CD4-positive, alpha-beta T cell treated with Interleukin-12 subunit alpha and Interleukin-12 subunit beta, for 1 hour (primary cell): Measurements from ENCODE around the gene DNAJC1.
"Not testable (repeated sequence)": the region's sequence is repeated elsewhere in the genome, so short reads cannot be mapped to it uniquely, and the experiment has no call there.

ENCODE experiments used
- DNase-seq: peaks from one replicate; pipeline ENCODE4 v3.0.0-alpha.2; 2020

DNAJC1 gene

DNA sequence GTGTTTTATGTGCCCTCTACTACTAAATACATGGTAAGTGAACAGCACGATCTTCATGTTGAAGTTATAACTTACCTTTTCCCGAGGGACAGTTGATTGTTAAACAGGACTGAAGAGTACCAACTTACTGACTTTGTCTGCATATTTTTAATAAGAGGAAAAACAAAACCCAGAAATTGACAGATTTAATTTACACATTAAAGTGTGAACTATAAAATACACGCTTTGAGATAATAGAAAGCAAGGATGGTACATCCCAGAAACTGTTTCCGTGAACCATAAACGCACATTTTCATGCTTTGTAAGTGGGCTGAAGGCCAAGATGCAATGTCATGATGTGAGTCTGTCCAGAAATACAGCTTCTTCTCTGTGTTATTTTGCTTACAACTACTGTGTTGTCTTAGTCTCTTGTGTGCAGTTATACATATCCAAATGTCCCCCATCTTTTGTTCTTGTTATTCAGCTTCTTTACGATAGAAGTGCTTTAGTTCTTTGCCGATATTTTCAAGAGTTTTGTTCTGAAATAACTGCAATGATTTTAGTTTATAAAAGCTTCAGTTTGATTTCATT, 279.4 kb downstream of the DNAJC1 start:
- no peak for DNase-seq

GRCh38 chr10:21722209-21722608, 281.3 kb downstream of the DNAJC1 start:
- no peak for DNase-seq

GRCh38 chr10:21721000-21721665, 282.4 kb downstream of the DNAJC1 start:
- no peak for DNase-seq

DNA sequence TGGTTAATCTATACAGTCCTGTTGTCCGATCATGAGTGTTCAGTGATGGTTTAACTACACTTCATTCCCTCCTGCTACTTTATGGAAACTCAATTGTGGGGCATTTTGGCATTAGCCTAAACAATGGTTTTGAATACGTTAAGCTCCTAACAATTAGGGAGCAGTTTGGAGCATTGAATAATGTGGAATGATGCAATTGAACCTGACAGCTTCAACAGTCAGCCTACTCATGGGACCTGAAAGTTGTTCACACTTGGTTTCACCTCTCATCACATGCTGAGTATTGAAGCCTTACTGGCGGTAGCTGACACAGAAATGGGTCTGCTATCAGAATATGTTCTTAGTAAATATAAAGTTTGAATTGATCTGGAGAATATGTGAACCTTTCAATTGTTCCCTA, 283.4 kb downstream of the DNAJC1 start:
- DNase-seq, result no peak

DNA sequence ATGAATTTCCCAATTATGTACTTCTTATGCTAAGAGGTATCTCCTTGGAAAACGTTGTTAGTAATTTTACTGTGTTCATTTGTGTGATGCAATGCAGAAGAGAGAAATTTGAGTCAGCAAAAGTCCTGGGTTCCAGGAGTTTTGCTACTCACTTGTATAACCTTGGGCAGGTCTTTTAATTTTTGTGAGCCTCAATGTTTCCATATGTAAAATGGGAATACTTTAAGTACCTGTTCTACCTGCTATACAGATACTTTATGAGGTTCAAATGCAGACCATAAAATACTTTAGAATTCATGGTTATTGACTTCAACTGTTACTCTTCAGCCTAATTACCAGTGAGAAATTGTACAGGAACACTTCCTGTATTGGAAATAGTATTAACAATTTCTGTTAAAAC, 284.0 kb downstream of the DNAJC1 start:
- no peak for DNase-seq

DNA sequence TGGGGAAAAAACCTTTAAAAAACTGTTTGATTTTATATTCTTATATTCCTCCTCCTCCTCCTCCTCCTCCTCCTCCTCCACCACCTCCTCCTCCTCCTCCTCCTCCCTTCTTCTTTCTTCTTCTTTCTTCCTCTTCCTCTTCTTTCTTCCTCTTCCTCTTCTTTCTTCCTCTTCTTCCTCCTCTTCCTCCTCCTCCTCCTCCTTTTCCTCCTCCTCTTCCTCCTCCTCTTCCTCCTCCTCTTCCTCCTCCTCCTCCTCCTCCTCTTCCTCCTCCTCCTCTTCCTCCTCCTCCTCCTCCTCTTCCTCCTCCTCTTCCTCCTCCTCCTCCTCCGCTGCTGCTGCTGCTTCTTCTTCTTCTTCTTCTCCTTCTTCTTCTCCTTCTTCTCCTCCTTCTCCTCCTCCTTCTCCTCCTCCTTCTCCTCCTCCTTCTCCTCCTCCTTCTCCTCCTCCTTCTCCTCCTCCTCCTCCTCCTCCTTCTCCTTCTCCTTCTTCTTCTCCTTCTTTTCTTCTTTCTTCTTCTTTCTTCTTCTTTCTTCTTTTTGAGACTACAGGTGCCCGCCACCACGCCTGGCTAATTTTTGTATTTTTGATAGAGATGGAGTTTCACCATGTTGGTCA, 286.0 kb downstream of the DNAJC1 start:
- DNase-seq, result not testable (repeated sequence)

DNA sequence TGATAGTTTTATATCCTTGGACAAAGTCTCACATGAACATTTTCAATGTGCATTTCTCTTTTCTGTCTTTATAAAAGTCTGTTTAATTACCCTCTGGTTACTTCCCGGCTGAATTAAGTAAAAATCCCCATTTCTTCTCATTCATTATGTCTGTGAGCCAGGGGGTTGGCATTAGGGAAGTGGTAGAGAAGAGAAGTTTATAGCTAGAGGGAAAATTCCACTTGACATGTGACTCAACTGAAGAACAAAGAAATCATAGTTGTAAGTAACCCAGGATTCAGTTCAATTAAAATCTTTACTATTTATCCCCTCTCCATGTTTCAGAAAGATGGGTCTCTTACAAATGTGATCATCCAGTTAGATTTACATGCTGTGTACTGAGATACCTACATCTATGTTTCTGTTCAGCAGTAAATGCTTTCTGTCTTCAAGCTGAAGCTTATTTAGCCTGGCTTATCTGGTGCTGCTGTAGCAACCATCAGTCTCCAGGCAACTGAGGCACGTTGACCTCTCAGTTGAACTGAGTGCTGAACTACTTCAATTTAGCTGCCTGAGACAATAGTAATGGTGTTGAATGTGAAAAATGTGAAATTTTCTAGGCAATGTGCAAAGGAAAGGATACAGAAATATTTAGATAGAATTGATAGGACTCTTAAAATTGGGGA, 287.9 kb downstream of the DNAJC1 start:
- DNase-seq, result no peak

- DNase-seq, result no peak
Observed at GRCh38 chr10:21712975-21713374, 290.6 kb downstream of the DNAJC1 start.

DNA sequence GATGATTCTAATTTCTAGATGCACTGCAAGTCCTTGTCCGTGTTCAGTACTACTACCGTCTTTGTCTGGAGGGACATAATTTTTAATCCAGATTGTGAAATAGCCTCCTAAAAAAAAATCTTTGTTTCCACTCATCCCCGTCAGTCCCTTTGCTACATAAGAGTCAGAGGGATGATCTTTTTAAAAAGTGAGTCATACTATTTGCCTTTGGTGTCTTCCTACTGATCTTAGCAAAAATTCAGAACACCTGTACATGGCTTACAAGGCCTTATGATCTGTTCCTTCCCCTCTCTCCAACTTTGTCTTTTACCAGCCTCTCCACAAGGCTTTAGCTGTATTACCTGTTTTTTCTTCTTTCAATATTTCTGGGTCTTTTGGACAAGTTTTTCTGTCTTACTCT, 296.0 kb downstream of the DNAJC1 start:
- DNase-seq, result no peak
